ENCODE data around the gene KCNK15.

The KCNK15 gene

GRCh38 chr20:44736170-44737021 lies 9.3 kb upstream of the KCNK15 start:
- peak; percentile 61 for DNase-seq

- DNase-seq, result no peak
Observed at GRCh38 chr20:44737116-44737515, 8.5 kb upstream of the KCNK15 start.

DNA sequence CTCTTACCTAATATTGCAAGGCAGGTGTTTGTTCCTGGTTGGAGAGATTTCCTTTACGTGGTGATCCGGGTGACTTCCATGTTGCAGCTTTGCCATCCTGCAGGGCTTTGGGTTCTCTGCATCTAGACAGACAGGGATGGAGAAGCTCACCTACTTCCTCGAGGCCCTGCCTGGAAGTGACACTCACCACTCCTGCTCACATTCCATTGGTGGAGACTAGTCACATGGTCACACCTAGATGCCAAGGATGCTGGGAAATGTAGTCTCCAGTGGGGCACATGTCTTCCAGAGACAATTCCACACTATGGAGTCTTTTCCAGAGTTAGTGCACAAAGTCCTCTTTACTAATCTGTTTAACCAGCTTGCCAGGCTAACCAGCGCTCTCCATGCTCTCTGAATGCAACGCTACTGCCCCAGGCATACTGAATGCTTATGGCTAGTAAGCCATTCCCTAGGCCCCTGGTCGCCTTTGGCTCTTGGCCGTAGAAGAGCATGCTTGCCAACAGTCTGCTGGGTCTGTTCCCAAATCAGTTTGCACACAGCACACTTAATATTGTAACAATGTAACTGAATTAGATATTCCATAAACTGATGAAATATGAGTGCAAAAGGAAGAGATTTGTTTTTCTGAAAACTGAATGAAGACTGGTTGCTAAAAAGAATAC lies 6.7 kb upstream of the KCNK15 start:
- peak; percentile 62 for DNase-seq

DNA sequence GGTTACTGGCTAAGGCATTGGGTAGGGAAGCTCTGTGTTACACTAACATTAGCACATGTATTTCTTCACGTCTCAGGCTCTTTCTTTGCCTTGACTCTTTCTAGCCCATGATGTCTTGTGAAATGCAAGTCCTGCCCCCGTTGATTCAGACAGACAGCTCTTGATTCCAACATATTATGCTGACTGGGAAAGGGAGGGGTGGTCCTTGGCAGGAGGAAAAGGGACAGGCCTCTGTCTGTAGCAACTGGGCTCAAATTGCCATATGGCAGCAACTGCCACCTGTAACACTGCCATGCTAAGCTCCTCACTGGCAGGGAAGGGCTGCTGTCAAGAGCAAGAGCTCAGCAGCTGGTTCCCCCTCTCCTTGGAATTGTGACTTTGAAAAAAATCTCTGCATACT lies 5.7 kb upstream of the KCNK15 start:
- no peak for DNase-seq

DNA sequence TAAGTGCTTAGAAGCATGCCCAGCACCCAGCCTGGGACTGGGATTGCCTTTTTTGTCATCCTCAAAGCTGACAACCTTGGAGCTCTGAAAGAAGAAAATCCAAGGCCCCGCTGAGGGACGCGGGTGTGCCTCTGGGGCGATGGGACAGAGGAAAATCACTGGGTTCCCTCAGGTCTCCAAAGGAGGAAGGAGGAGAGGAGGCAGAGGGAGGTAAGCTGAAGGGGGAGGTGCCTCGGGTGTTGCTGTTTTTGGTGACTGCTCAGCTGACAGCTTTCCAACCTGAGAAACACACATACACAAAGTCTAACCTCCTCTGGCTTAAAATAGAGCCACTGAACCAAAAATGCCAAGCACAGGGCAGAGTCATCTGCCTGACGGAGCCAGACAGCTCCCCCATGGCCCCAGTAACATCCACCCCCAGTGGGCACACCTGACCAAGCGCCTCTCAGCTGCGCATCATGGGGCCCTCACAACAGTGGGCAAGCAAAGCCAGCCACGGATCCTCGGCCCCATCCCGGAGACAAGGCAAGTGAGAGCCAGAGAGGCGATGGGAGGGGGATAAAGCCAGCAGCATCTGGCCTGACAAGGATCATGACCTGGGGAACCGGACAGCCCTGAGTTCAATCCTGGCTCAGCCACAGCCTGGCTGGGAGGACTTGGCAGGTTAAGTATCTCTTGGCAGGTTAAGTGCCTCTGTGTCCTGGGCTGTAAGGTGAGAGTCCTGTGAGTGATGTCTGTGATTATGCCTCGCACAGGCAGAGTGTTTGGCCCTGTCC lies 3.2 kb upstream of the KCNK15 start:
- no peak for DNase-seq

DNA sequence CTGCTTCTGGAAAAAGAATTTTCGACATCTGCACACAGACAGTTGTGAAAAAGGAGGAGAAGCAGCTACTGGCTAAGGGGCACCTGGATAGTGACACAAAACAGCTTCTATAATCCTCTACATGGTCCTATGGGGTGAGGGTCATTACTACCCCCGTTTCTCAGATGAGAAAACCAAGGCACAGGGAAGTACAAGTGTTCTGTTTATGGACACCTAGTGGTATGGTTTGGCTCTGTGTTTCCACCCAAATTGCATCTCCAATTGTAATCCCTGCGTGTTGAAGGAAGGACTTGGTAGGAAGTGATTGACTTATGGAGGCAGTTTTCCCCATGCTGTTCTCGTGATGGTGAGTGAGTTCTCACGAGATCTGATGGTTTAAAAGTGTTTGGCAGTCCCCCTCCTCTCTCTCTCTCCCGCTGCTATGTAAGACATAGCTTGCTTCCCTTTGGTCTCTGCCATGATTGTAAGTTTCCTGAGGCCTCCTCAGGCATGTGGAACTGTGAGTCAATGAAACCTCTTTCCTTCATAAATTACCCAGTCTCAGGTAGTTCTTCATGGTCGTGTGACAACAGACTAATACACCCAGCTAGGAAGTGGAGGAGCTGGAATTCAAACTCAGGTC lies 2.5 kb upstream of the KCNK15 start:
- no peak for DNase-seq

DNA sequence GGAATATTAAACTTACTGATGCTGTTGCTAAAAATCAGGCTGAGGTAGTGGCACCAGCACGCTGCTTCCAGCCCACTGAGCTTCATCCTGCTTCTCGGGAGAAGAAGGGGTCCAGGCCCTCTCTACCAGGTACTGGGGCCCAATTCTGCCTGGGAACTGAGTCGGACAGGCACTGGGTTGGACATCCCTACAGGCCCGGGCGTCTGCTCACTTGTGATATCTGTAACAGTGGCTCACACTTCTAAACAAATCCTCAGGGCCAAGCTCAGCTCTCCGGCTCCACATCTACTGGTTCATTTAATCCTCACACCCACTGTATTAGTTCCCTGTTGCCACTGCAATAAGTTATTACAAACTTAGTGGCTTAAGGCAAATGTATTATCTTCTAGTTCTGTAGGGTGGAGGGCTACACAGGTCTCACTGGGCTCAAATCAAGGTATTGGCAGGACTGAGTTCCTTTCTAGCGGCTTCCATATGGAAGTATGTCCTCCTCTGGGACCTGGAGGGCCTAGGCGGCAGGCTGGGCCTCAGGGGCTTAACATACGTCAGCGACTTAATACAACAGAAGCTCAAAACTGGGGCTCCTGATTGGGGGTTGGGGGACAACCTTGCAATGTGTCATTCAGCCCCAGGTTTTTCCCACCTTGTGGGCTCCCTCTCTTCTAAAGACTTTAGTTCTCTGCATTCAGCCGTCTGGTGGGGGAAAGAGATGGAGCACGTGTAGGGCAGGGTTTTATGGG lies 1.6 kb upstream of the KCNK15 start:
- no peak for DNase-seq

DNA sequence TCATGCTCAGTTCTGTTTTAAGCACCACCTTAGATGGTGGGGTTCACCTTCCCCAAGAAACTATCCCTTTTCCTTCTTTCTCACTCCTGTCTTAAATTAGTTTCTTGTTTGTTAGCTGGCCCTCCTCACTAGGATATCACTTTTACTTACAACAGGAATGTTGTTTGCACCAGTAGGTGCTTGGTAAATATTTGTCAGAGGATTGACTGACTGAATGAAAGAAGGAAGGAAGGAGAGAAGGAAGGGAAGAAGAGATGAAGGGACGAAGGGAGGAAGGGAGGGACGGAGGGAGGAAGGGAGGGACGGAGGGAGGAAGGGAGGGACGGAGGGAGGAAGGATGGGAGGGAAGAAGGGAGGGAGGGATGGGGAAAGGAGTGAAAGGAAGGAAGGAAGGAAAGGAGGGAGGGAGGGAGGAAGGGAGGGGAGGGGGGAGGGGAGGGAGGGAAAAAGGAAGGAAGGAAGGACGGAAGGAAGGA lies 505 bp upstream of the KCNK15 start:
- DNase-seq, result no peak

GRCh38 chr20:44746367-44747165 lies 901 bp downstream of the KCNK15 start:
- DNase-seq, result no peak

GRCh38 chr20:44747166-44748004 lies 1.7 kb downstream of the KCNK15 start:
- DNase-seq, result peak; percentile 54

- no peak for DNase-seq
Observed at GRCh38 chr20:44748005-44748370, 2.3 kb downstream of the KCNK15 start.

- DNase-seq, result no peak
Observed at GRCh38 chr20:44750081-44750805, 4.6 kb downstream of the KCNK15 start.

- DNase-seq, result no peak
Observed at GRCh38 chr20:44752099-44752931, 6.7 kb downstream of the KCNK15 start.

DNA sequence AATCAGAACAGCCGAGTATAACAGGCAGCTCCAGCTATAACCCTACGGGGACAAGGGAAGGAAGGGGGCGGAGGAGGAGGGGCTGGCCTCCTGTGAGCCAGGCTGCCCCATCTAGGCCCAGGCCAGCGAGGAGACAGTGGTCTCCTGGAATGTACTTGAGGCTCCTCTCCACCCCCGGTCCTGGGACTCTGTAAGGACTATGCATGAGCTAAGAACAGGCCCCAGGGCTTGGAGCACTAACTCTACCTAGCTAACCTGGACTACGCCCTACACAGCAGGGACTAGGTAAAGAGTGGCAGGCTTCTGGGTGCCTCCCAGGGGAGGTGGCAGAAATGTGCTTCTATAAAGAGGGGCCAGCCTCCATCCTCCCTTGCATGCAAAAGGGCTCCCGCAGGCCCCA lies 8.9 kb downstream of the KCNK15 start:
- no peak for DNase-seq

- no peak for DNase-seq
Observed at GRCh38 chr20:44756011-44756688, 10.5 kb downstream of the KCNK15 start.

- no peak for DNase-seq
Observed at GRCh38 chr20:44756956-44757355, 11.3 kb downstream of the KCNK15 start.

- DNase-seq, result no peak
Observed at GRCh38 chr20:44758247-44759101, 12.8 kb downstream of the KCNK15 start.
